Inferior parietal cortex (tissue), 1 donor: ENCODE data around the gene HOMER2.
"Not testable (repeated sequence)": the region's sequence is repeated elsewhere in the genome, so short reads cannot be mapped to it uniquely, and the experiment has no call there.

Experiments
- DNase-seq: peaks from one replicate; pipeline ENCODE4 v3.0.0-alpha.2; 2016; ENCODE audit errors: extremely low spot score

The HOMER2 gene

DNA sequence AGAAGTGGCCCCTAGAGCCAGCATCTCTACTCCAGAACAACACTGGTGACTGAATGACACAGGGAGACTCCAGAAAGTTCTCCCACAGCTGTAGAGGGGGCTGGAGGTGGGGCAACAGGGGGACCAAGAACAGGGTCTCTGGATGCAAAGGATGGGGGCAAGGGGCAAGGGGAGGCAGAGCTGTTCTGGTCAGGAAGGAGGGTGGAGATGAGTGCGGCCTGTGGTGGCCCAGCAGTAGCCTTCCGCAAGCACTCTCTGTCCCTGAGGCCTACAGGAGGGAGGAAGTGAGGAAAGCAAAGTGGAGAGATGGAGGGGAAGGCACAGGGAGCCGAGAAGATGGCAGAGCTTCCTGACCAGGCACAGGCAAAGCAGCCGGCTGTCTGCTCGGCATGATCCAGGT lies 56.5 kb downstream of the HOMER2 start:
- no peak for DNase-seq

- DNase-seq: no peak
Observed at GRCh38 chr15:82894971-82895520, 57.5 kb downstream of the HOMER2 start.

- not testable (repeated sequence) for DNase-seq
Observed at GRCh38 chr15:82893473-82893872, 59.0 kb downstream of the HOMER2 start.

- no peak for DNase-seq
Observed at GRCh38 chr15:82892573-82892972, 59.9 kb downstream of the HOMER2 start.

- no peak for DNase-seq
Observed at GRCh38 chr15:82890995-82891390, 61.5 kb downstream of the HOMER2 start.

GRCh38 chr15:82890338-82890994 lies 62.1 kb downstream of the HOMER2 start:
- peak; percentile 54 for DNase-seq

GRCh38 chr15:82882273-82882928 lies 70.1 kb downstream of the HOMER2 start:
- no peak for DNase-seq

GRCh38 chr15:82881747-82882146 lies 70.8 kb downstream of the HOMER2 start:
- no peak for DNase-seq

- DNase-seq: no peak
Observed at GRCh38 chr15:82880704-82881103, 71.8 kb downstream of the HOMER2 start.

DNA sequence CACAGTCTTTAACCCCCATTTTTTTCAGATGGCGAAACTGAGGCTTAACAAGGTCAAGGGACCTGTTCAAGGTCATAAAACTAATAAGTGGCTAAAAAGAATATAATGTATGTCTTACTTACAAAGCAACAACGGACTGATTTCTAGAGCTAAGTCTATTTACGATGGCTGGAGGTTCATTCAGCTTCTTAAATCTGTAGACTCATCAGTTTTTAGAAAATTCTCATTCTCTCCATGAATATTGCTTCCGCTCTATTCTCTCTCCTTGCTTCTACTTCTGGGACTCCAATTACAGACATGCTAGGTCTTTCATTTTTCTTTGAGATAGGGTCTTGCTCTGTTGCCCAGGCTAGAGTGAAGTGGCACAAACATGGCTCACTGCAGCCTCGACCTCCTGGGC lies 74.2 kb downstream of the HOMER2 start:
- DNase-seq: no peak

DNA sequence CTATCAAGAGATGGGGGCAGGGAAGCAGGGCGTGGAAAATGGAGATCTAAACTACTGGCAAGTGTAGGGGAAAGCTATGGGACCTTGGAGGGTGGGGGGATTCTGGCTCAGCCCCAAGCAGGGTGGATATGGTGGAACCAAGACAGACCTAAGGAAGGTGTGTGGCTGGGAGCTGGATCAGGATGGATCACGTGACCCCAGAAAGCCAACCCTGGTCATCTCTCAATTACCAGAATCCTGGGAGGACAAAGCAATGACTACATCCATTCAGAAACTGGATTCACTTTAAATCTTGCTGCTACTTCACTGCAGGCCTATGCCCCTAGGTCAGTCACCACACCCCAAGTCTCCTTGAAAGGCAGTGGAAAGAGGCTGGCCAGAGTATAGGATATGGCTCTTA lies 74.7 kb downstream of the HOMER2 start:
- no peak for DNase-seq

GRCh38 chr15:82875411-82876003 lies 77.0 kb downstream of the HOMER2 start:
- DNase-seq: no peak

- DNase-seq: no peak
Observed at GRCh38 chr15:82874961-82875360, 77.6 kb downstream of the HOMER2 start.

GRCh38 chr15:82874267-82874666 lies 78.3 kb downstream of the HOMER2 start:
- no peak for DNase-seq

- DNase-seq: no peak
Observed at GRCh38 chr15:82873000-82873680, 79.4 kb downstream of the HOMER2 start.

GRCh38 chr15:82871832-82872484 lies 80.6 kb downstream of the HOMER2 start:
- DNase-seq: no peak

DNA sequence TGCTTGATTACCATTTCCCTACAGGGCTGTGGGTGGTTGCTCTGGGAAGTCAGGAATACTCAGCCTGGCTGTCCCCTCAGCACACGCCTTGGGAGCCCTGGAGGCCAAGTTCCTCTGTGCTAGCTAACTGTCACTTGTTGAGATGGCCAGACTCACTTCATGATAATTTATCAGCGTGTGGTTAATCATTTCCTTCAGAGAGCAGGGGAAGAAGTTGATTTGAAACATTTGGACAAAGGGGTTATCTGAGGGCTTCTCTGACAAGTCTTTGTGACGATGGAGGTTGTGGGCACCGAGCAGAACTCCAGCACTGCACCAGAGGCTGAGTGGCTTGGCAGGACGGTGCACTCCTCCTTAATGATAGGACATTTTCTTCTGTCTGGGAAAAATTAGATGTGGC lies 81.2 kb downstream of the HOMER2 start:
- DNase-seq: no peak

- no peak for DNase-seq
Observed at GRCh38 chr15:82870727-82871320, 81.7 kb downstream of the HOMER2 start.

- not testable (repeated sequence) for DNase-seq
Observed at GRCh38 chr15:82865981-82866380, 86.5 kb downstream of the HOMER2 start.

- DNase-seq: not testable (repeated sequence)
Observed at GRCh38 chr15:82865581-82865980, 86.9 kb downstream of the HOMER2 start.

GRCh38 chr15:82864967-82865366 lies 87.6 kb downstream of the HOMER2 start:
- no peak for DNase-seq
